Measurements from ENCODE around the gene BRAP.
"Not testable (repeated sequence)": the region's sequence is repeated elsewhere in the genome, so short reads cannot be mapped to it uniquely, and the experiment has no call there.

The BRAP gene

GRCh38 chr12:111597831-111598636 lies 87.7 kb downstream of the BRAP start:
- no peak overlapping the region for H3K4ac ChIP-seq (ENCODE audit: low read length)
- H3K4me3 ChIP-seq (ENCODE audit: low read length in 2 of 2) = peak overlapping the region; percentile 63 to 98
- H2BK5ac ChIP-seq (ENCODE audit: low read length) = peak overlapping the region; percentile 100
- peak overlapping the region; percentile 78 for H3K4me2 ChIP-seq (ENCODE audit: insufficient read depth, low read length, poor library complexity, severe bottlenecking)
- peak overlapping the region; percentile 99 for H2AFZ ChIP-seq (ENCODE audit: low read length)
- no peaks in the 10 kb centered on the region for H3K27me3 ChIP-seq (ENCODE audit: control insufficient read depth in 3 of 3, insufficient read depth in 3 of 3, low read depth in 1 of 3, low read length in 3 of 3)
- peak overlapping the region; percentile 58 for H2BK12ac ChIP-seq (ENCODE audit: low read length)
- peak overlapping the region; percentile 99 for H3K18ac ChIP-seq (ENCODE audit: low read length)
- H3K4me1 ChIP-seq (ENCODE audit: control insufficient read depth in 2 of 2, insufficient read depth in 1 of 2, low read depth in 1 of 2, low read length in 2 of 2) = peaks cover 0 to 15% of the 10 kb centered on the region in 2 donors
- peak overlapping the region; percentile 97 for H3K14ac ChIP-seq (ENCODE audit: low read length)
- H3K9ac ChIP-seq (ENCODE audit: low read depth, low read length, poor library complexity) = peak overlapping the region; percentile 98
- peaks cover 14% of the 10 kb centered on the region for H3K79me1 ChIP-seq (ENCODE audit: low read depth, low read length)
- peak; percentile 45 for DNase-seq (ENCODE audit: low spot score)
- no peak overlapping the region for H4K8ac ChIP-seq (ENCODE audit: low read depth, low read length)
- H3K36me3 ChIP-seq (replicated peaks in 1 of 2; ENCODE audit: control insufficient read depth in 2 of 2, insufficient read depth in 2 of 2, low read length in 2 of 2) = peaks cover 0 to 10% of the 10 kb centered on the region in 2 donors
- peaks cover 0 to 7% of the 10 kb centered on the region in 2 donors for H3K9me3 ChIP-seq (replicated peaks in 1 of 2; ENCODE audit: control insufficient read depth in 2 of 2, insufficient read depth in 1 of 2, low read depth in 1 of 2, low read length in 2 of 2)
- no peak overlapping the region for H2BK120ac ChIP-seq (ENCODE audit: low read depth, low read length)
- WGBS, 2 donors (ENCODE audit: extremely low coverage in 2 of 2, insufficient read length in 2 of 2, insufficient replicate concordance in 1 of 2) = no CpG with 5 or more reads among the region's 67 CpGs
- H3K27ac ChIP-seq (replicated peaks; ENCODE audit: low read length) = peak overlapping the region; percentile 58
- peak overlapping the region; percentile 63 for H2AK5ac ChIP-seq (ENCODE audit: low read depth, low read length)
- H4K91ac ChIP-seq (ENCODE audit: low read depth, low read length, poor library complexity) = no peak overlapping the region
- H2BK15ac ChIP-seq (ENCODE audit: low read length) = peak overlapping the region; percentile 92
- H3K23ac ChIP-seq (ENCODE audit: low read depth, low read length, poor library complexity) = peak overlapping the region; percentile 89

- Histone ChIP-seq H3K4me3 (ENCODE audit: low read length in 2 of 2) (peak overlapping the region; percentile 63 to 98), H3K9ac (ENCODE audit: low read depth, low read length, poor library complexity) (peak overlapping the region; percentile 98), H4K91ac (ENCODE audit: low read depth, low read length, poor library complexity) (no peak overlapping the region), H3K36me3 (replicated peaks in 1 of 2; ENCODE audit: control insufficient read depth in 2 of 2, insufficient read depth in 2 of 2, low read length in 2 of 2) (peaks cover 0 to 10% of the 10 kb centered on the region in 2 donors), H3K4me1 (ENCODE audit: control insufficient read depth in 2 of 2, insufficient read depth in 1 of 2, low read depth in 1 of 2, low read length in 2 of 2) (peaks cover 0 to 15% of the 10 kb centered on the region in 2 donors), H2AFZ (ENCODE audit: low read length) (peak overlapping the region; percentile 99), H3K23ac (ENCODE audit: low read depth, low read length, poor library complexity) (peak overlapping the region; percentile 11), H2BK12ac (ENCODE audit: low read length) (no peak overlapping the region), H2BK15ac (ENCODE audit: low read length) (no peak overlapping the region), H2BK120ac (ENCODE audit: low read depth, low read length) (no peak overlapping the region), H2BK5ac (ENCODE audit: low read length) (peak overlapping the region; percentile 100), H2AK5ac (ENCODE audit: low read depth, low read length) (no peak overlapping the region), H3K27ac (replicated peaks; ENCODE audit: low read length) (peak overlapping the region; percentile 58), H3K18ac (ENCODE audit: low read length) (peak overlapping the region; percentile 99), H4K8ac (ENCODE audit: low read depth, low read length) (no peak overlapping the region), H3K9me3 (replicated peaks in 1 of 2; ENCODE audit: control insufficient read depth in 2 of 2, insufficient read depth in 1 of 2, low read depth in 1 of 2, low read length in 2 of 2) (peaks cover 0 to 5% of the 10 kb centered on the region in 2 donors), H3K14ac (ENCODE audit: low read length) (peak overlapping the region; percentile 97), H3K27me3 (ENCODE audit: control insufficient read depth in 3 of 3, insufficient read depth in 3 of 3, low read depth in 1 of 3, low read length in 3 of 3) (no peaks in the 10 kb centered on the region), H3K79me1 (ENCODE audit: low read depth, low read length) (peaks cover 14% of the 10 kb centered on the region), H3K4ac (ENCODE audit: low read length) (no peak overlapping the region), H3K4me2 (ENCODE audit: insufficient read depth, low read length, poor library complexity, severe bottlenecking) (peak overlapping the region; percentile 78)
- no CpG with 5 or more reads among the region's 33 CpGs for WGBS, 2 donors (ENCODE audit: extremely low coverage in 2 of 2, insufficient read length in 2 of 2, insufficient replicate concordance in 1 of 2)
- peak; percentile 30 for DNase-seq (ENCODE audit: low spot score)
Observed at GRCh38 chr12:111596985-111597830, 88.5 kb downstream of the BRAP start.

- WGBS, 2 donors (ENCODE audit: extremely low coverage in 2 of 2, insufficient read length in 2 of 2, insufficient replicate concordance in 1 of 2) = no CpG with 5 or more reads among the region's 15 CpGs
- H4K91ac ChIP-seq (ENCODE audit: low read depth, low read length, poor library complexity); H3K27ac ChIP-seq (replicated peaks; ENCODE audit: low read length): not testable (repeated sequence)
Observed at GRCh38 chr12:111595341-111595835, 90.4 kb downstream of the BRAP start.

More at GRCh38 chr12:111595341-111595835, 90.4 kb downstream of the BRAP start:
- H2AK5ac ChIP-seq (ENCODE audit: low read depth, low read length); H3K9ac ChIP-seq (ENCODE audit: low read depth, low read length, poor library complexity); H2AFZ ChIP-seq (ENCODE audit: low read length); H3K27me3 ChIP-seq (ENCODE audit: control insufficient read depth in 3 of 3, insufficient read depth in 3 of 3, low read depth in 1 of 3, low read length in 3 of 3); H3K4ac ChIP-seq (ENCODE audit: low read length); H3K23ac ChIP-seq (ENCODE audit: low read depth, low read length, poor library complexity); H4K8ac ChIP-seq (ENCODE audit: low read depth, low read length); H3K14ac ChIP-seq (ENCODE audit: low read length); H3K4me2 ChIP-seq (ENCODE audit: insufficient read depth, low read length, poor library complexity, severe bottlenecking); H2BK12ac ChIP-seq (ENCODE audit: low read length); H3K4me3 ChIP-seq (ENCODE audit: low read length in 2 of 2); H3K9me3 ChIP-seq (replicated peaks in 1 of 2; ENCODE audit: control insufficient read depth in 2 of 2, insufficient read depth in 1 of 2, low read depth in 1 of 2, low read length in 2 of 2); H2BK120ac ChIP-seq (ENCODE audit: low read depth, low read length); H2BK5ac ChIP-seq (ENCODE audit: low read length); H2BK15ac ChIP-seq (ENCODE audit: low read length); H3K18ac ChIP-seq (ENCODE audit: low read length); DNase-seq (ENCODE audit: low spot score): not testable (repeated sequence)
- Histone ChIP-seq H3K4me1 (ENCODE audit: control insufficient read depth in 2 of 2, insufficient read depth in 1 of 2, low read depth in 1 of 2, low read length in 2 of 2) (peaks cover 0 to 15% of the 10 kb centered on the region in 2 donors), H3K36me3 (replicated peaks in 1 of 2; ENCODE audit: control insufficient read depth in 2 of 2, insufficient read depth in 2 of 2, low read length in 2 of 2) (peaks cover 0 to 10% of the 10 kb centered on the region in 2 donors), H3K79me1 (ENCODE audit: low read depth, low read length) (peaks cover 15% of the 10 kb centered on the region)

Data from neuronal stem cell (in vitro differentiated cells).